ENCODE data around the gene WWP2. TPM values are rescaled to one million over a fixed set of nuclear protein-coding genes. Genes with fewer than 3 reads are reported as not detected.

Gene WWP2
- polyA plus RNA-seq, 1 donor (not counting 4 experiments of a cell fraction or from before 2014, with no cell fraction given), result 6.9 TPM

- Histone ChIP-seq H3K36me3 (ENCODE audit: control insufficient read depth in 2 of 2, extremely low read depth in 1 of 2, insufficient read depth in 2 of 2, low read length in 2 of 2) (no peaks in the 10 kb centered on the region), H3K4me2 (ENCODE audit: control insufficient read depth, extremely low read depth, insufficient read depth, low read depth, low read length) (no peak overlapping the region), H3K9ac (ENCODE audit: control insufficient read depth, extremely low read depth, insufficient read depth, low read length) (no peak overlapping the region), H2AFZ (ENCODE audit: control insufficient read depth, low read length) (no peak overlapping the region), H3K4me3 (ENCODE audit: control insufficient read depth in 2 of 3, extremely low read depth in 1 of 3, insufficient read depth in 2 of 3, low read depth in 1 of 3, low read length in 3 of 3) (no peak overlapping the region), H4K20me1 (ENCODE audit: control insufficient read depth, extremely low read depth, insufficient read depth, low read length) (no peaks in the 10 kb centered on the region), H3K27me3 (ENCODE audit: control insufficient read depth, extremely low read depth, insufficient read depth, low read length) (no peaks in the 10 kb centered on the region), H3K9me3 (ENCODE audit: control insufficient read depth, low read depth, low read length) (no peaks in the 10 kb centered on the region), H3K79me2 (ENCODE audit: control insufficient read depth, insufficient read depth, low read length) (peaks cover 62% of the 10 kb centered on the region), H3K27ac (ENCODE audit: control insufficient read depth, insufficient read depth, low read length) (no peak overlapping the region), H3K9me1 (ENCODE audit: control insufficient read depth, extremely low read depth, insufficient read depth, low read length) (no peaks in the 10 kb centered on the region), H3K4me1 (ENCODE audit: control insufficient read depth, extremely low read depth, insufficient read depth, low read length) (peaks cover 7% of the 10 kb centered on the region)
- no peak for DNase-seq (ENCODE audit: low read depth, low spot score)
- FAIRE-seq, result no peak
- TF ChIP-seq, protein P1, sequence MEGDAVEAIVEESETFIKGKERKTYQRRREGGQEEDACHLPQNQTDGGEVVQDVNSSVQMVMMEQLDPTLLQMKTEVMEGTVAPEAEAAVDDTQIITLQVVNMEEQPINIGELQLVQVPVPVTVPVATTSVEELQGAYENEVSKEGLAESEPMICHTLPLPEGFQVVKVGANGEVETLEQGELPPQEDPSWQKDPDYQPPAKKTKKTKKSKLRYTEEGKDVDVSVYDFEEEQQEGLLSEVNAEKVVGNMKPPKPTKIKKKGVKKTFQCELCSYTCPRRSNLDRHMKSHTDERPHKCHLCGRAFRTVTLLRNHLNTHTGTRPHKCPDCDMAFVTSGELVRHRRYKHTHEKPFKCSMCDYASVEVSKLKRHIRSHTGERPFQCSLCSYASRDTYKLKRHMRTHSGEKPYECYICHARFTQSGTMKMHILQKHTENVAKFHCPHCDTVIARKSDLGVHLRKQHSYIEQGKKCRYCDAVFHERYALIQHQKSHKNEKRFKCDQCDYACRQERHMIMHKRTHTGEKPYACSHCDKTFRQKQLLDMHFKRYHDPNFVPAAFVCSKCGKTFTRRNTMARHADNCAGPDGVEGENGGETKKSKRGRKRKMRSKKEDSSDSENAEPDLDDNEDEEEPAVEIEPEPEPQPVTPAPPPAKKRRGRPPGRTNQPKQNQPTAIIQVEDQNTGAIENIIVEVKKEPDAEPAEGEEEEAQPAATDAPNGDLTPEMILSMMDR (optimal IDR thresholded peaks at IDR 0.05 in 1 of 3, IDR thresholded peaks at IDR 0.05 in 1 of 3, conservative IDR thresholded peaks at IDR 0.05 in 1 of 3; ENCODE audit: extremely low read depth in 1 of 3, insufficient read depth in 2 of 3, low read length in 3 of 3), result no peak
- TF ChIP-seq EZH2 (IDR thresholded peaks at IDR 0.05; ENCODE audit: low read length), result no peak
- dilution Hi-C loops (cut with MboI; ENCODE audit: extremely low pct_ligation_motif_present, low sequenced_read_pairs), result no loop called here
Measured at GRCh38 chr16:69767459-69768229, 5.5 kb downstream of the WWP2 start.

- no peak overlapping the region for H3K4me3 ChIP-seq (ENCODE audit: control insufficient read depth in 2 of 3, extremely low read depth in 1 of 3, insufficient read depth in 2 of 3, low read depth in 1 of 3, low read length in 3 of 3)
- no peaks in the 10 kb centered on the region for H3K9me3 ChIP-seq (ENCODE audit: control insufficient read depth, low read depth, low read length)
- FAIRE-seq (no peak), DNase-seq (ENCODE audit: low read depth, low spot score) (no peak)
- no peak overlapping the region for H3K4me2 ChIP-seq (ENCODE audit: control insufficient read depth, extremely low read depth, insufficient read depth, low read depth, low read length)
- H3K27ac ChIP-seq (ENCODE audit: control insufficient read depth, insufficient read depth, low read length), result no peak overlapping the region
- dilution Hi-C loops (cut with MboI; ENCODE audit: extremely low pct_ligation_motif_present, low sequenced_read_pairs), result no loop called here
- H2AFZ ChIP-seq (ENCODE audit: control insufficient read depth, low read length), result no peak overlapping the region
- no peaks in the 10 kb centered on the region for H4K20me1 ChIP-seq (ENCODE audit: control insufficient read depth, extremely low read depth, insufficient read depth, low read length)
- peaks cover 2% of the 10 kb centered on the region for H3K4me1 ChIP-seq (ENCODE audit: control insufficient read depth, extremely low read depth, insufficient read depth, low read length)
- TF ChIP-seq, protein P1 (optimal IDR thresholded peaks at IDR 0.05 in 1 of 3, IDR thresholded peaks at IDR 0.05 in 1 of 3, conservative IDR thresholded peaks at IDR 0.05 in 1 of 3; ENCODE audit: extremely low read depth in 1 of 3, insufficient read depth in 2 of 3, low read length in 3 of 3), result no peak
- TF ChIP-seq EZH2 (IDR thresholded peaks at IDR 0.05; ENCODE audit: low read length), result no peak
- H3K79me2 ChIP-seq (ENCODE audit: control insufficient read depth, insufficient read depth, low read length), result peaks cover 60% of the 10 kb centered on the region
- no peaks in the 10 kb centered on the region for H3K9me1 ChIP-seq (ENCODE audit: control insufficient read depth, extremely low read depth, insufficient read depth, low read length)
- no peak overlapping the region for H3K9ac ChIP-seq (ENCODE audit: control insufficient read depth, extremely low read depth, insufficient read depth, low read length)
- H3K27me3 ChIP-seq (ENCODE audit: control insufficient read depth, extremely low read depth, insufficient read depth, low read length), result no peaks in the 10 kb centered on the region
- no peaks in the 10 kb centered on the region for H3K36me3 ChIP-seq (ENCODE audit: control insufficient read depth in 2 of 2, extremely low read depth in 1 of 2, insufficient read depth in 2 of 2, low read length in 2 of 2)
Measured at GRCh38 chr16:69768666-69769065, 6.5 kb downstream of the WWP2 start.

All from keratinocyte (primary cell).